IMR-90 (cell line): Measurements from ENCODE around the gene ZNF318. TPM values are rescaled to one million over a fixed set of nuclear protein-coding genes. Genes with fewer than 3 reads are reported as not detected.

Experiments
- ATAC-seq: fragments of 200-7000 bp; cut with Tn5 transposase; 2 replicates; pipeline ENCODE4 v1.9.1; 2020; ENCODE audit warnings: low read depth, mild to moderate bottlenecking, moderate library complexity
- BruUV-seq: library from RNA; stranded (reverse); fragments of 400-500 nt; replicated peaks from 2 replicates; lab custom pipeline; 2021; lab: Mats Ljungman, UMichigan
- CTCF ChIA-PET: fragments of 300-600 bp; formaldehyde crosslinking; extraction: SDS; loops from one replicate; lab custom pipeline; 2021; ENCODE audit warnings: antibody characterized with exemption; lab: Yijun Ruan, JAX
- POLR2A ChIA-PET: fragments of 300-600 bp; sonication (Branson Sonifier 250); formaldehyde crosslinking; loops from one replicate; lab custom pipeline; 2022; ENCODE audit warnings: antibody characterized with exemption; ENCODE audit not compliant: unreplicated experiment; lab: Charles Lee
- DNase-seq: peaks from one replicate; pipeline ENCODE4 v3.0.0; 2013
- H2AFZ ChIP-seq: replicated peaks from 2 replicates; pipeline ENCODE3; 2013; ENCODE audit warnings: low read length, mild to moderate bottlenecking; ENCODE audit not compliant: poor library complexity
- H2AK5ac ChIP-seq: 2 replicates; pipeline ENCODE4 v1.6.1; 2013; ENCODE audit warnings: low read depth, low read length, inconsistent platforms
- H2AK9ac ChIP-seq: replicated peaks from 2 replicates; pipeline ENCODE3; 2013; ENCODE audit warnings: mild to moderate bottlenecking, low read depth, low read length, moderate library complexity; ENCODE audit not compliant: poor library complexity
- H2BK120ac ChIP-seq: 2 replicates; pipeline ENCODE4 v1.6.1; 2013; ENCODE audit warnings: low read depth, low read length, inconsistent platforms
- H2BK15ac ChIP-seq: 3 replicates; pipeline ENCODE4 v1.6.1; 2013; ENCODE audit warnings: low read depth, low read length, inconsistent platforms
- H2BK20ac ChIP-seq: 2 replicates; pipeline ENCODE4 v1.6.1; 2013; ENCODE audit warnings: low read depth, mild to moderate bottlenecking, inconsistent platforms, low read length, moderate library complexity
- H2BK5ac ChIP-seq: 2 replicates; pipeline ENCODE4 v1.6.1; 2013; ENCODE audit warnings: mild to moderate bottlenecking, low read depth, low read length, inconsistent platforms; ENCODE audit not compliant: poor library complexity, severe bottlenecking
- H3K14ac ChIP-seq: replicated peaks from 2 replicates; pipeline ENCODE4 v1.6.1; 2013; ENCODE audit warnings: low read depth, low read length, inconsistent platforms
- H3K18ac ChIP-seq: 2 replicates; pipeline ENCODE4 v1.6.1; 2013; ENCODE audit warnings: low read depth, low read length, control low read depth
- H3K23ac ChIP-seq: 2 replicates; pipeline ENCODE4 v1.6.1; 2013; ENCODE audit warnings: low read depth, low read length, inconsistent platforms
- H3K27ac ChIP-seq: 2 replicates; pipeline ENCODE4 v1.5.1; 2013; ENCODE audit warnings: mild to moderate bottlenecking, control low read depth, low read length; ENCODE audit not compliant: insufficient read depth
- H3K27me3 ChIP-seq: 2 replicates; pipeline ENCODE4 v1.6.1; 2013; ENCODE audit warnings: low read length; ENCODE audit not compliant: control insufficient read depth, insufficient read depth
- H3K36me3 ChIP-seq: 2 replicates; pipeline ENCODE4 v1.6.1; 2013; ENCODE audit warnings: low read length, mixed read lengths; ENCODE audit not compliant: control insufficient read depth, insufficient read depth
- H3K4ac ChIP-seq: 2 replicates; pipeline ENCODE4 v1.6.1; 2013; ENCODE audit warnings: low read depth, low read length, inconsistent platforms
- H3K4me1 ChIP-seq: 2 replicates; pipeline ENCODE4 v1.6.1; 2013; ENCODE audit warnings: low read length, mixed read lengths; ENCODE audit not compliant: control insufficient read depth, insufficient read depth
- H3K4me2 ChIP-seq: 2 replicates; pipeline ENCODE4 v1.6.1; 2013; ENCODE audit warnings: low read depth, mild to moderate bottlenecking, control low read depth, low read length, moderate library complexity
- H3K4me3 ChIP-seq: 2 replicates; pipeline ENCODE4 v1.5.1; 2013; ENCODE audit warnings: low read depth, mild to moderate bottlenecking, control low read depth, low read length, moderate library complexity; ENCODE audit not compliant: insufficient read depth
- H3K56ac ChIP-seq: 2 replicates; pipeline ENCODE4 v1.6.1; 2013; ENCODE audit warnings: low read length, inconsistent platforms; ENCODE audit not compliant: insufficient read depth; ENCODE audit errors: extremely low read depth
- H3K79me1 ChIP-seq, 2 experiments: 2 replicates each; pipeline ENCODE4 v1.6.1; 2013; ENCODE audit warnings: low read length in 2 of 2, inconsistent platforms in 1 of 2, low read depth in 1 of 2
- H3K9ac ChIP-seq: 2 replicates; pipeline ENCODE4 v1.6.1; 2013; ENCODE audit warnings: low read depth, low read length, control low read depth
- H3K9me1 ChIP-seq: 2 replicates; pipeline ENCODE4 v1.6.1; 2013; ENCODE audit warnings: low read length, inconsistent platforms; ENCODE audit not compliant: insufficient read depth
- H3K9me3 ChIP-seq: 2 replicates; pipeline ENCODE4 v1.6.1; 2013; ENCODE audit warnings: low read length; ENCODE audit not compliant: control insufficient read depth, insufficient read depth
- H4K20me1 ChIP-seq: 2 replicates; pipeline ENCODE4 v1.6.1; 2013; ENCODE audit warnings: low read length, inconsistent platforms; ENCODE audit not compliant: insufficient read depth
- H4K5ac ChIP-seq: 2 replicates; pipeline ENCODE4 v1.6.1; 2013; ENCODE audit warnings: mild to moderate bottlenecking, low read depth, low read length, control low read depth
- H4K8ac ChIP-seq, 2 experiments: 2 replicates each; pipeline ENCODE4 v1.6.1; 2013; ENCODE audit warnings: low read depth in 2 of 2, low read length in 2 of 2, control low read depth in 1 of 2, inconsistent platforms in 1 of 2
- H4K91ac ChIP-seq: 2 replicates; pipeline ENCODE4 v1.6.1; 2013; ENCODE audit warnings: low read depth, low read length, inconsistent platforms; ENCODE audit not compliant: insufficient read depth
- WGBS, 2 experiments: methylation state at CpG; one replicate each; pipeline versions ENCODE4 v1.1.5 to v1.1.7; 2013; ENCODE audit warnings: missing lambda C conversion rate in 2 of 2; ENCODE audit not compliant: insufficient read length in 1 of 2; ENCODE audit errors: extremely low coverage in 2 of 2; 5-methylcytosine and 5-hydroxymethylcytosine counted together
- dilution Hi-C: fragments of 300-500 bp; cut with HindIII; formaldehyde crosslinking; loops from one replicate; pipeline ENCODE4 v1.14.3; 2018; ENCODE audit warnings: low sequenced_read_pairs; ENCODE audit not compliant: unreplicated experiment
- in situ Hi-C: fragments of 300-500 bp; cut with MboI; formaldehyde crosslinking; loops from 3 replicates; pipeline ENCODE4 v1.14.3; 2019; ENCODE audit warnings: low sequenced_read_pairs, inconsistent platforms, mixed read lengths
- intact Hi-C: fragments of 100-400 bp; cut with micrococcal nuclease; formaldehyde crosslinking; loops from 2 replicates; pipeline ENCODE4 v1.10.0; 2022
- polyA plus RNA-seq, 3 experiments: library from polyadenylated mRNA; depleted of rRNA; stranded (reverse); fragments of >200 nt; gene quantifications; 2 replicates each; pipeline ENCODE4 v1.2.3, GENCODE V29; 2012; ENCODE audit warnings: low replicate concordance in 1 of 3
- total RNA-seq: library from RNA; depleted of rRNA; stranded (reverse); fragments of >200 nt; gene quantifications from 2 replicates; pipeline ENCODE4 v1.2.3, GENCODE V29; 2012
- TF ChIP-seq, protein P1 (sequence below): fragments of 150-350 bp; IDR thresholded peaks from 2 replicates; pipeline ENCODE4 v1.6.1; 2017; ENCODE audit warnings: mild to moderate bottlenecking, antibody characterized with exemption, low read length, low read depth
- TF ChIP-seq, protein P2 (sequence below): conservative IDR thresholded peaks from 2 replicates; pipeline ENCODE4 v1.5.1; 2012; ENCODE audit warnings: mild to moderate bottlenecking, low read depth, low read length, improper control_type of control experiment

The ZNF318 gene
- total and polyA plus RNA-seq, 2 of the 4 experiments (the other 2 are of a cell fraction) = 5.7 to 6.6 TPM

DNA sequence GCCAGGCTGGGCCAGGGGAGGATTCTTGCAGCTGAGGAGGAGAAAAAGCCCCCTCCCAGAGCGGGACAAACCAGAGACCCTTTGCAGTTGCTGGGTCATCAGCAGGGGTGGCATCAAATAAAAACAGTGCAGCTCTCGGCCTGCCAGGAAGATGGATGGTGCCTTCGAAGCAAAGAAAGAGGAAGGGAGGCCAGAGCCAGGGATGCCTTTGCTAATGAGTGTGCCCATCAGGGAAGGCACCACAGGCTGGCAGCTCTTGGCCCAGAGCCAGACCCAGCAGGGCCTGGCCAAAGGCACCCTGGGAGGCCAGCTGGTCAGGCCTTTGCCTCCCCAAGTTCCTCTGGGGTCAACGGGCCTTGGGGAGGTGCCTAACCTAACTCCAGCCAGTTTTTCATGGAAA lies 26.3 kb upstream of the ZNF318 start:
- ChIA-PET CTCF (interaction anchor here (1.3 kb wide), 1 partner anchor 9 kb away, joined by 3 read pairs; no protein-coding TSS in a partner anchor), POLR2A (no interaction called here)
- no peaks in the 10 kb centered on the region for H3K9me3 ChIP-seq
- H3K23ac ChIP-seq = no peak overlapping the region
- H2BK120ac ChIP-seq = no peak overlapping the region
- no peaks in the 10 kb centered on the region for H4K20me1 ChIP-seq
- DNase-seq (no peak), ATAC-seq (no peak)
- H4K5ac ChIP-seq = no peak overlapping the region
- intact Hi-C loops (no loop called here), dilution Hi-C loops (no loop called here), in situ Hi-C loops (no loop called here)
- no peak overlapping the region for H2AK5ac ChIP-seq
- no peak overlapping the region for H2AFZ ChIP-seq
- no peaks in the 10 kb centered on the region for H3K9me1 ChIP-seq
- no peak overlapping the region for H2BK20ac ChIP-seq
- no peak overlapping the region for H4K91ac ChIP-seq
- no peak overlapping the region for H3K9ac ChIP-seq
- H3K56ac ChIP-seq = no peak overlapping the region
- no peak overlapping the region for H2BK15ac ChIP-seq
- H2BK5ac ChIP-seq = no peak overlapping the region
- no CpG with 5 or more reads among the region's 4 CpGs for WGBS, 2 experiments
- no peak overlapping the region for H4K8ac ChIP-seq
- no TSS peak for BruUV-seq
- TF ChIP-seq, protein P1, sequence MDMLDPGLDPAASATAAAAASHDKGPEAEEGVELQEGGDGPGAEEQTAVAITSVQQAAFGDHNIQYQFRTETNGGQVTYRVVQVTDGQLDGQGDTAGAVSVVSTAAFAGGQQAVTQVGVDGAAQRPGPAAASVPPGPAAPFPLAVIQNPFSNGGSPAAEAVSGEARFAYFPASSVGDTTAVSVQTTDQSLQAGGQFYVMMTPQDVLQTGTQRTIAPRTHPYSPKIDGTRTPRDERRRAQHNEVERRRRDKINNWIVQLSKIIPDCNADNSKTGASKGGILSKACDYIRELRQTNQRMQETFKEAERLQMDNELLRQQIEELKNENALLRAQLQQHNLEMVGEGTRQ = no peak
- TF ChIP-seq, protein P2, sequence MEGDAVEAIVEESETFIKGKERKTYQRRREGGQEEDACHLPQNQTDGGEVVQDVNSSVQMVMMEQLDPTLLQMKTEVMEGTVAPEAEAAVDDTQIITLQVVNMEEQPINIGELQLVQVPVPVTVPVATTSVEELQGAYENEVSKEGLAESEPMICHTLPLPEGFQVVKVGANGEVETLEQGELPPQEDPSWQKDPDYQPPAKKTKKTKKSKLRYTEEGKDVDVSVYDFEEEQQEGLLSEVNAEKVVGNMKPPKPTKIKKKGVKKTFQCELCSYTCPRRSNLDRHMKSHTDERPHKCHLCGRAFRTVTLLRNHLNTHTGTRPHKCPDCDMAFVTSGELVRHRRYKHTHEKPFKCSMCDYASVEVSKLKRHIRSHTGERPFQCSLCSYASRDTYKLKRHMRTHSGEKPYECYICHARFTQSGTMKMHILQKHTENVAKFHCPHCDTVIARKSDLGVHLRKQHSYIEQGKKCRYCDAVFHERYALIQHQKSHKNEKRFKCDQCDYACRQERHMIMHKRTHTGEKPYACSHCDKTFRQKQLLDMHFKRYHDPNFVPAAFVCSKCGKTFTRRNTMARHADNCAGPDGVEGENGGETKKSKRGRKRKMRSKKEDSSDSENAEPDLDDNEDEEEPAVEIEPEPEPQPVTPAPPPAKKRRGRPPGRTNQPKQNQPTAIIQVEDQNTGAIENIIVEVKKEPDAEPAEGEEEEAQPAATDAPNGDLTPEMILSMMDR = no peak
- H3K4ac ChIP-seq = no peak overlapping the region
- no peaks in the 10 kb centered on the region for H3K79me1 ChIP-seq
- H3K18ac ChIP-seq = no peak overlapping the region
- no peak overlapping the region for H3K27ac ChIP-seq
- no peaks in the 10 kb centered on the region for H3K4me1 ChIP-seq
- no peak overlapping the region for H3K14ac ChIP-seq
- no peaks in the 10 kb centered on the region for H3K36me3 ChIP-seq
- no peak overlapping the region for H3K4me3 ChIP-seq
- peaks cover 33% of the 10 kb centered on the region for H3K27me3 ChIP-seq
- no peak overlapping the region for H3K4me2 ChIP-seq
- H2AK9ac ChIP-seq = no peak overlapping the region
